GM19468 (cell line): Measurements from ENCODE around the gene AUTS2.

Experiments used
- ATAC-seq: cut with Tn5 transposase; IDR thresholded peaks from one replicate; pipeline ENCODE4 v1.9.1; 2021; ENCODE audit warnings: mild to moderate bottlenecking, moderate library complexity, moderate number of reproducible peaks; ENCODE audit not compliant: unreplicated experiment; ENCODE audit errors: extremely low read depth

Gene AUTS2

GRCh38 chr7:69868921-69869320 is 270.6 kb downstream of the AUTS2 start:
- no peak for ATAC-seq

GRCh38 chr7:69871213-69871885 is 273.1 kb downstream of the AUTS2 start:
- no peak for ATAC-seq

GRCh38 chr7:69871886-69872569 is 273.8 kb downstream of the AUTS2 start:
- no peak for ATAC-seq

GRCh38 chr7:69873512-69873911 is 275.2 kb downstream of the AUTS2 start:
- ATAC-seq, result no peak

GRCh38 chr7:69878015-69878414 is 279.7 kb downstream of the AUTS2 start:
- ATAC-seq, result no peak

- ATAC-seq, result no peak
Observed at GRCh38 chr7:69878591-69878990, 280.3 kb downstream of the AUTS2 start.

- no peak for ATAC-seq
Observed at GRCh38 chr7:69879989-69880388, 281.7 kb downstream of the AUTS2 start.

GRCh38 chr7:69880840-69881239 is 282.6 kb downstream of the AUTS2 start:
- no peak for ATAC-seq

GRCh38 chr7:69882269-69882668 is 284.0 kb downstream of the AUTS2 start:
- peak; percentile 63 for ATAC-seq

GRCh38 chr7:69883399-69883891 is 285.2 kb downstream of the AUTS2 start:
- ATAC-seq, result no peak

- ATAC-seq, result no peak
Observed at GRCh38 chr7:69885431-69885830, 287.2 kb downstream of the AUTS2 start.

GRCh38 chr7:69889338-69889975 is 291.2 kb downstream of the AUTS2 start:
- ATAC-seq, result no peak

- no peak for ATAC-seq
Observed at GRCh38 chr7:69889976-69890351, 291.7 kb downstream of the AUTS2 start.

GRCh38 chr7:69892790-69893189 is 294.5 kb downstream of the AUTS2 start:
- ATAC-seq, result no peak

GRCh38 chr7:69893906-69894305 is 295.6 kb downstream of the AUTS2 start:
- ATAC-seq, result no peak

- no peak for ATAC-seq
Observed at GRCh38 chr7:69895446-69895845, 297.2 kb downstream of the AUTS2 start.

- no peak for ATAC-seq
Observed at GRCh38 chr7:69896121-69896520, 297.8 kb downstream of the AUTS2 start.

- ATAC-seq, result peak; percentile 75
Observed at GRCh38 chr7:69898189-69898588, 299.9 kb downstream of the AUTS2 start.

GRCh38 chr7:69903410-69903809 is 305.1 kb downstream of the AUTS2 start:
- ATAC-seq, result no peak

- ATAC-seq, result peak; percentile 53
Observed at GRCh38 chr7:69906283-69906995, 308.2 kb downstream of the AUTS2 start.

- no peak for ATAC-seq
Observed at GRCh38 chr7:69907720-69908119, 309.4 kb downstream of the AUTS2 start.
